ENCODE data around the gene JUN. TPM values are rescaled to one million over a fixed set of nuclear protein-coding genes. Genes with fewer than 3 reads are reported as not detected.

The JUN gene
- total RNA-seq, 4 donors from 2014 or later: 137 to 458 (median 151) TPM

- H3K27ac ChIP-seq: peak overlapping the region; percentile 65
- no peak for TF ChIP-seq EP300 (IDR thresholded peaks at IDR 0.05)
- no peak for TF ChIP-seq CTCF (IDR thresholded peaks at IDR 0.05)
- no peak for TF ChIP-seq POLR2AphosphoS5 (IDR thresholded peaks at IDR 0.05)
- no peak for TF ChIP-seq POLR2A (IDR thresholded peaks at IDR 0.05)
- DNase-seq (ENCODE audit: low spot score in 2 of 2): no peak
- H3K4me3 ChIP-seq: no peak overlapping the region
- no peaks in the 10 kb centered on the region for H3K36me3 ChIP-seq
- no peaks in the 10 kb centered on the region for H3K9me3 ChIP-seq
- WGBS: 47% methylated on average over 9 of the region's 9 CpGs
- H3K4me1 ChIP-seq: peaks cover 56% of the 10 kb centered on the region
- no peaks in the 10 kb centered on the region for H3K27me3 ChIP-seq
Measured at GRCh38 chr1:58809325-58810010, 25.6 kb upstream of the JUN start.

- H3K27me3 ChIP-seq: no peaks in the 10 kb centered on the region
- no peaks in the 10 kb centered on the region for H3K36me3 ChIP-seq
- TF ChIP-seq POLR2A (IDR thresholded peaks at IDR 0.05) (no peak), EP300 (IDR thresholded peaks at IDR 0.05) (no peak), POLR2AphosphoS5 (IDR thresholded peaks at IDR 0.05) (no peak), CTCF (IDR thresholded peaks at IDR 0.05) (no peak)
- no peak overlapping the region for H3K4me3 ChIP-seq
- no peaks in the 10 kb centered on the region for H3K9me3 ChIP-seq
- no peak overlapping the region for H3K27ac ChIP-seq
- H3K4me1 ChIP-seq: peaks cover 47% of the 10 kb centered on the region
- 48% methylated on average over 2 of the region's 2 CpGs for WGBS
- no peak for DNase-seq (ENCODE audit: low spot score in 2 of 2)
Measured at GRCh38 chr1:58808077-58808476, 24.2 kb upstream of the JUN start.

GRCh38 chr1:58805716-58806571, 22.1 kb upstream of the JUN start:
- no peaks in the 10 kb centered on the region for H3K9me3 ChIP-seq
- no peaks in the 10 kb centered on the region for H3K27me3 ChIP-seq
- WGBS: 81% methylated on average over 11 of the region's 11 CpGs
- H3K4me1 ChIP-seq: peaks cover 34% of the 10 kb centered on the region
- no peak for DNase-seq (ENCODE audit: low spot score in 2 of 2)
- no peaks in the 10 kb centered on the region for H3K36me3 ChIP-seq
- H3K27ac ChIP-seq: no peak overlapping the region
- TF ChIP-seq EP300 (IDR thresholded peaks at IDR 0.05) (no peak), CTCF (IDR thresholded peaks at IDR 0.05) (no peak), POLR2AphosphoS5 (IDR thresholded peaks at IDR 0.05) (no peak), POLR2A (IDR thresholded peaks at IDR 0.05) (no peak)
- no peak overlapping the region for H3K4me3 ChIP-seq

- no peaks in the 10 kb centered on the region for H3K36me3 ChIP-seq
- H3K27ac ChIP-seq: no peak overlapping the region
- peaks cover 25% of the 10 kb centered on the region for H3K4me1 ChIP-seq
- H3K4me3 ChIP-seq: no peak overlapping the region
- DNase-seq (ENCODE audit: low spot score in 2 of 2): no peak
- TF ChIP-seq CTCF (IDR thresholded peaks at IDR 0.05) (no peak), POLR2A (IDR thresholded peaks at IDR 0.05) (no peak), POLR2AphosphoS5 (IDR thresholded peaks at IDR 0.05) (no peak), EP300 (IDR thresholded peaks at IDR 0.05) (no peak)
- H3K27me3 ChIP-seq: no peaks in the 10 kb centered on the region
- WGBS: 72% methylated on average over 3 of the region's 3 CpGs
- H3K9me3 ChIP-seq: no peaks in the 10 kb centered on the region
Measured at GRCh38 chr1:58804853-58805565, 21.2 kb upstream of the JUN start.

- no peaks in the 10 kb centered on the region for H3K27me3 ChIP-seq
- TF ChIP-seq EP300 (IDR thresholded peaks at IDR 0.05): no peak
- no peak for TF ChIP-seq POLR2AphosphoS5 (IDR thresholded peaks at IDR 0.05)
- no peak for TF ChIP-seq CTCF (IDR thresholded peaks at IDR 0.05)
- TF ChIP-seq POLR2A (IDR thresholded peaks at IDR 0.05): no peak
- DNase-seq (ENCODE audit: low spot score in 2 of 2): no peak
- H3K27ac ChIP-seq: no peak overlapping the region
- no peaks in the 10 kb centered on the region for H3K36me3 ChIP-seq
- H3K9me3 ChIP-seq: no peaks in the 10 kb centered on the region
- peaks cover 14% of the 10 kb centered on the region for H3K4me1 ChIP-seq
- H3K4me3 ChIP-seq: no peak overlapping the region
- WGBS: 76% methylated on average over 2 of the region's 2 CpGs
Measured at GRCh38 chr1:58803858-58804257, 20.0 kb upstream of the JUN start.
